ENCODE measurements around the gene SIRT1. TPM values are rescaled to one million over a fixed set of nuclear protein-coding genes. Genes with fewer than 3 reads are reported as not detected.

SIRT1 gene
- total and polyA plus RNA-seq, 2 donors (not counting 1 experiment from before 2014, with no cell fraction given): 17.0 to 21.1 TPM

DNA sequence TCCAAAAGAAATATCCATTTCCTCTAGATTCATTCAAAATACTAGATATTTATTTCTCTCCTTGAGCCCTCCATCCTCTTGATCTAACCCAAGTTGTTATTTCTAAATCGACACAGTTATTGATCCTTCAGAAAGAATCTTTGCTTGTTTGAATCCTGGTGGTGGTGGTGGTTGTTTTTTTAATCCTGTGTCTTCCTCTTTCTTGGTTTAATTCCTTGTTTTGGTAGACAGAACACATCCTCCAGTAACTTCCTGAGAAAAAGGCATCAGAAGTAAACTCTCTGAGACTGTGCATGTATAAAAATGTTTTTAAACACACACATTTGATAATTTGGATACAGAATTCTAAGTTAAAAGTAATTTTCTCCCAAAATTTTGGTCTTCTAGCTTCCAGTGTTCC, 49.9 kb downstream of the SIRT1 start:
- TF ChIP-seq CTCF (conservative IDR thresholded peaks at IDR 0.05 in 1 of 2, IDR thresholded peaks at IDR 0.05 in 1 of 2; ENCODE audit: low read depth in 1 of 2, low read length in 2 of 2) (no peak), EZH2 (IDR thresholded peaks at IDR 0.05; ENCODE audit: low read length, missing control alignments) (no peak)
- no peak overlapping the region for H3K4me2 ChIP-seq (ENCODE audit: extremely low read depth, insufficient read depth, low read length)
- DNase-seq (ENCODE audit: low read depth in 2 of 2): no peak
- no peaks in the 10 kb centered on the region for H3K79me2 ChIP-seq (ENCODE audit: control insufficient read depth, insufficient read depth, low read length)
- no peaks in the 10 kb centered on the region for H3K27me3 ChIP-seq (ENCODE audit: control insufficient read depth, insufficient read depth, low read length)
- peaks cover 13% of the 10 kb centered on the region for H3K36me3 ChIP-seq (ENCODE audit: control insufficient read depth, insufficient read depth, low read length)
- no peaks in the 10 kb centered on the region for H3K4me1 ChIP-seq (ENCODE audit: control insufficient read depth, extremely low read depth, insufficient read depth, low read length)
- H3K9ac ChIP-seq (ENCODE audit: insufficient read depth, low read length): no peak overlapping the region
- no peak overlapping the region for H3K27ac ChIP-seq (ENCODE audit: insufficient read depth, low read length)
- no peak overlapping the region for H2AFZ ChIP-seq (ENCODE audit: low read length)
- no peaks in the 10 kb centered on the region for H3K9me3 ChIP-seq (ENCODE audit: control insufficient read depth, insufficient read depth, low read depth, low read length)
- H4K20me1 ChIP-seq (ENCODE audit: control insufficient read depth, extremely low read depth, insufficient read depth, low read length): no peaks in the 10 kb centered on the region
- H3K4me3 ChIP-seq (replicated peaks in 1 of 4; ENCODE audit: control extremely low read depth in 1 of 4, insufficient read depth in 1 of 4, low read depth in 3 of 4, low read length in 4 of 4): no peak overlapping the region

DNA sequence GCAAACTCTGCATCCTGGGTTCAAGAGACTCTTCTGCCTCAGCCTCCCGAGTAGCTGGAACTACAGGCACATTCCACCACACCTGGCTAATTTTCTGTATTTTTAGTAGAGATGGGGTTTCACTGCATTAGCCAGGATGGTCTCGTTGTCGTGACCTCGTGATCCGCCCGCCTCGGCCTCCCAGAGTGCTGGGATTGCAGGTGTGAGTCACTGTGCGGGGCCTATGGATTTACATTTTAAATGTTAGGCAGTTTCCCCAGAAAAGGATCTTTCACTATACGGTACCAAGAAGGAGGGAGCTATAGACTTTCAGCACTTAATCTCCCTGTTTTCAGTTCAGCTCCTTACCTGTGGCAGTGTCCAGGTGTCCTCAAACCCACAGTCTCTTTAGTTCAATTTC, 50.8 kb downstream of the SIRT1 start:
- no peaks in the 10 kb centered on the region for H3K79me2 ChIP-seq (ENCODE audit: control insufficient read depth, insufficient read depth, low read length)
- H2AFZ ChIP-seq (ENCODE audit: low read length): no peak overlapping the region
- no peaks in the 10 kb centered on the region for H3K9me3 ChIP-seq (ENCODE audit: control insufficient read depth, insufficient read depth, low read depth, low read length)
- H3K4me3 ChIP-seq (replicated peaks in 1 of 4; ENCODE audit: control extremely low read depth in 1 of 4, insufficient read depth in 1 of 4, low read depth in 3 of 4, low read length in 4 of 4): no peak overlapping the region
- no peak overlapping the region for H3K27ac ChIP-seq (ENCODE audit: insufficient read depth, low read length)
- TF ChIP-seq EZH2 (IDR thresholded peaks at IDR 0.05; ENCODE audit: low read length, missing control alignments) (no peak), CTCF (conservative IDR thresholded peaks at IDR 0.05 in 1 of 2, IDR thresholded peaks at IDR 0.05 in 1 of 2; ENCODE audit: low read depth in 1 of 2, low read length in 2 of 2) (no peak)
- H3K4me1 ChIP-seq (ENCODE audit: control insufficient read depth, extremely low read depth, insufficient read depth, low read length): no peaks in the 10 kb centered on the region
- H4K20me1 ChIP-seq (ENCODE audit: control insufficient read depth, extremely low read depth, insufficient read depth, low read length): no peaks in the 10 kb centered on the region
- peaks cover 12% of the 10 kb centered on the region for H3K36me3 ChIP-seq (ENCODE audit: control insufficient read depth, insufficient read depth, low read length)
- H3K4me2 ChIP-seq (ENCODE audit: extremely low read depth, insufficient read depth, low read length): no peak overlapping the region
- no peaks in the 10 kb centered on the region for H3K27me3 ChIP-seq (ENCODE audit: control insufficient read depth, insufficient read depth, low read length)
- H3K9ac ChIP-seq (ENCODE audit: insufficient read depth, low read length): no peak overlapping the region
- no peak for DNase-seq (ENCODE audit: low read depth in 2 of 2)

DNA sequence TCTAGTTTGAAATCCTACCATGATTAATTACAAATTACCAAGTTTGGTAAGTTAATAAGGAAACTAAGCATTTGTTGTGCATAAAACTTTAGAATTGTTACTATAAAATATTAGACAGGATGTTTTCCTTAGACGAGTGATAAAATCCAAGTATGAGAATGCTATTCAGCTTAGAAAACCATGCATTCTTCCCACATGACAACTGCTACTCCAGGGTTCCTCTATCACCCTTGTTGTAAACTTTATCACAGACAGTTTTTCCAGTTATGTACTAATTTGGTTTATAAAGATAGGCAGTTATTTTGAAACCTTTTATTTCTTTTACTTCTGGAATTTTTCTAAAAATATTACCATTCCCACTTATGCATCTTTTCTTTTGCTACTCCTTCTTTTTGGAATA, 52.0 kb downstream of the SIRT1 start:
- Histone ChIP-seq H2AFZ (ENCODE audit: low read length) (no peak overlapping the region), H3K36me3 (ENCODE audit: control insufficient read depth, insufficient read depth, low read length) (peaks cover 9% of the 10 kb centered on the region), H3K27ac (ENCODE audit: insufficient read depth, low read length) (no peak overlapping the region), H3K4me3 (replicated peaks in 1 of 4; ENCODE audit: control extremely low read depth in 1 of 4, insufficient read depth in 1 of 4, low read depth in 3 of 4, low read length in 4 of 4) (no peak overlapping the region), H3K4me1 (ENCODE audit: control insufficient read depth, extremely low read depth, insufficient read depth, low read length) (no peaks in the 10 kb centered on the region), H3K79me2 (ENCODE audit: control insufficient read depth, insufficient read depth, low read length) (no peaks in the 10 kb centered on the region), H3K4me2 (ENCODE audit: extremely low read depth, insufficient read depth, low read length) (no peak overlapping the region), H3K9ac (ENCODE audit: insufficient read depth, low read length) (no peak overlapping the region), H3K9me3 (ENCODE audit: control insufficient read depth, insufficient read depth, low read depth, low read length) (no peaks in the 10 kb centered on the region), H4K20me1 (ENCODE audit: control insufficient read depth, extremely low read depth, insufficient read depth, low read length) (no peaks in the 10 kb centered on the region), H3K27me3 (ENCODE audit: control insufficient read depth, insufficient read depth, low read length) (no peaks in the 10 kb centered on the region)
- TF ChIP-seq CTCF (conservative IDR thresholded peaks at IDR 0.05 in 1 of 2, IDR thresholded peaks at IDR 0.05 in 1 of 2; ENCODE audit: low read depth in 1 of 2, low read length in 2 of 2) (no peak), EZH2 (IDR thresholded peaks at IDR 0.05; ENCODE audit: low read length, missing control alignments) (no peak)
- peak in 1 of 2 donors; percentile 51 for DNase-seq (ENCODE audit: low read depth in 2 of 2)

Measured in fibroblast of lung (primary cell).